Fibroblast of lung (primary cell): ENCODE data around the gene MYH9.

Experiments
- CTCF ChIP-seq, 2 donors: IDR thresholded peaks in 1 of 2; conservative IDR thresholded peaks in 1 of 2; 1 replicate in 1 of 2; 2 replicates in 1 of 2; pipeline ENCODE4 v1.5.1; 2011 to 2012; ENCODE audit warnings: low read length in 2 of 2, control low read depth in 1 of 2, inconsistent platforms in 1 of 2, low read depth in 1 of 2, mild to moderate bottlenecking in 1 of 2
- EZH2 ChIP-seq: IDR thresholded peaks from 2 replicates; pipeline ENCODE4 v1.5.1; 2012; ENCODE audit warnings: low read length, control low read depth, mild to moderate bottlenecking; ENCODE audit errors: missing control alignments

- no peak for TF ChIP-seq CTCF (conservative IDR thresholded peaks at IDR 0.05 in 1 of 2, IDR thresholded peaks at IDR 0.05 in 1 of 2; ENCODE audit: low read depth in 1 of 2, low read length in 2 of 2)
- no peak for TF ChIP-seq EZH2
These were observed 14.5 kb downstream of the MYH9 start for GRCh38 chr22:36373258-36373579.
